Stimulated activated CD4-positive, alpha-beta T cell treated with anti-CD3 and anti-CD28 coated beads, Interleukin-15, amount 100 ng/mL, for 24 hours (primary cell): ENCODE measurements around the gene NFIX.

ENCODE experiments used
- DNase-seq: peaks from one replicate; pipeline ENCODE4 v3.0.0-alpha.2; 2020

The NFIX gene

GRCh38 chr19:13095934-13096927 is 101.0 kb downstream of the NFIX start:
- no peak for DNase-seq

- DNase-seq = no peak
Observed at GRCh38 chr19:13097033-13097462, 101.8 kb downstream of the NFIX start.

GRCh38 chr19:13097463-13098258 is 102.4 kb downstream of the NFIX start:
- peak; percentile 51 for DNase-seq

- no peak for DNase-seq
Observed at GRCh38 chr19:13098277-13099072, 103.2 kb downstream of the NFIX start.

GRCh38 chr19:13099073-13099999 is 104.1 kb downstream of the NFIX start:
- peak; percentile 83 for DNase-seq

GRCh38 chr19:13100031-13100588 is 104.8 kb downstream of the NFIX start:
- peak; percentile 71 for DNase-seq

GRCh38 chr19:13100841-13101589 is 105.7 kb downstream of the NFIX start:
- DNase-seq = no peak

GRCh38 chr19:13101590-13102415 is 106.5 kb downstream of the NFIX start:
- no peak for DNase-seq

- no peak for DNase-seq
Observed at GRCh38 chr19:13102416-13102665, 107.1 kb downstream of the NFIX start.

GRCh38 chr19:13102666-13103580 is 107.6 kb downstream of the NFIX start, which contains the start of gene LYL1:
LYL1 (minus strand) TSS chr19:13102858; CDS start chr19:13101171, 1,687 bp downstream.
- DNase-seq = peak; percentile 64

GRCh38 chr19:13103581-13104359 is 108.5 kb downstream of the NFIX start:
- no peak for DNase-seq

- peak; percentile 80 for DNase-seq
Observed at GRCh38 chr19:13104360-13104847, 109.1 kb downstream of the NFIX start.

- DNase-seq = peak; percentile 44
Observed at GRCh38 chr19:13104848-13105711, 109.8 kb downstream of the NFIX start.

- no peak for DNase-seq
Observed at GRCh38 chr19:13109361-13110098, 114.3 kb downstream of the NFIX start.

GRCh38 chr19:13110099-13110610 is 114.9 kb downstream of the NFIX start:
- no peak for DNase-seq

GRCh38 chr19:13112555-13112954 is 117.3 kb downstream of the NFIX start:
- no peak for DNase-seq
